ENCODE results near the gene SYNPR. TPM values are rescaled to one million over a fixed set of nuclear protein-coding genes. Genes with fewer than 3 reads are reported as not detected.

Gene SYNPR
- total RNA-seq, 1 donor from 2014 or later, result not detected

GRCh38 chr3:63296249-63296648 is 18.1 kb downstream of the SYNPR start:
- Mint-ChIP-seq H3K36me3 (ENCODE audit: low read depth, unreplicated experiment) (no peaks in the 10 kb centered on the region), H3K27ac (ENCODE audit: unreplicated experiment) (no peak overlapping the region), H3K9me3 (ENCODE audit: unreplicated experiment) (no peaks in the 10 kb centered on the region), H3K27me3 (ENCODE audit: unreplicated experiment) (no peaks in the 10 kb centered on the region), H3K4me1 (ENCODE audit: unreplicated experiment) (no peaks in the 10 kb centered on the region), H3K4me3 (ENCODE audit: unreplicated experiment) (no peak overlapping the region)
- no peak for TF ChIP-seq CTCF (IDR thresholded peaks at IDR 0.05; ENCODE audit: unreplicated experiment)
- DNase-seq (ENCODE audit: low spot score), result no peak

- no peak for DNase-seq (ENCODE audit: low spot score)
- no peaks in the 10 kb centered on the region for H3K9me3 Mint-ChIP-seq (ENCODE audit: unreplicated experiment)
- H3K27ac Mint-ChIP-seq (ENCODE audit: unreplicated experiment), result no peak overlapping the region
- H3K36me3 Mint-ChIP-seq (ENCODE audit: low read depth, unreplicated experiment), result no peaks in the 10 kb centered on the region
- no peak for TF ChIP-seq CTCF (IDR thresholded peaks at IDR 0.05; ENCODE audit: unreplicated experiment)
- no peak overlapping the region for H3K4me3 Mint-ChIP-seq (ENCODE audit: unreplicated experiment)
- H3K27me3 Mint-ChIP-seq (ENCODE audit: unreplicated experiment), result peaks cover 6% of the 10 kb centered on the region
- H3K4me1 Mint-ChIP-seq (ENCODE audit: unreplicated experiment), result no peaks in the 10 kb centered on the region
Measured at GRCh38 chr3:63303238-63303637, 25.1 kb downstream of the SYNPR start.

GRCh38 chr3:63304421-63304820 is 26.3 kb downstream of the SYNPR start:
- Mint-ChIP-seq H3K4me3 (ENCODE audit: unreplicated experiment) (no peak overlapping the region), H3K27me3 (ENCODE audit: unreplicated experiment) (peaks cover 6% of the 10 kb centered on the region), H3K36me3 (ENCODE audit: low read depth, unreplicated experiment) (no peaks in the 10 kb centered on the region), H3K4me1 (ENCODE audit: unreplicated experiment) (no peaks in the 10 kb centered on the region), H3K27ac (ENCODE audit: unreplicated experiment) (no peak overlapping the region), H3K9me3 (ENCODE audit: unreplicated experiment) (no peaks in the 10 kb centered on the region)
- TF ChIP-seq CTCF (IDR thresholded peaks at IDR 0.05; ENCODE audit: unreplicated experiment), result no peak
- no peak for DNase-seq (ENCODE audit: low spot score)

GRCh38 chr3:63308072-63308471 is 30.0 kb downstream of the SYNPR start:
- DNase-seq (ENCODE audit: low spot score), result no peak
- no peaks in the 10 kb centered on the region for H3K9me3 Mint-ChIP-seq (ENCODE audit: unreplicated experiment)
- H3K4me1 Mint-ChIP-seq (ENCODE audit: unreplicated experiment), result no peaks in the 10 kb centered on the region
- no peaks in the 10 kb centered on the region for H3K36me3 Mint-ChIP-seq (ENCODE audit: low read depth, unreplicated experiment)
- peaks cover 6% of the 10 kb centered on the region for H3K27me3 Mint-ChIP-seq (ENCODE audit: unreplicated experiment)
- TF ChIP-seq CTCF (IDR thresholded peaks at IDR 0.05; ENCODE audit: unreplicated experiment), result no peak
- no peak overlapping the region for H3K4me3 Mint-ChIP-seq (ENCODE audit: unreplicated experiment)
- no peak overlapping the region for H3K27ac Mint-ChIP-seq (ENCODE audit: unreplicated experiment)

- DNase-seq (ENCODE audit: low spot score), result no peak
- no peak for TF ChIP-seq CTCF (IDR thresholded peaks at IDR 0.05; ENCODE audit: unreplicated experiment)
- Mint-ChIP-seq H3K36me3 (ENCODE audit: low read depth, unreplicated experiment) (no peaks in the 10 kb centered on the region), H3K9me3 (ENCODE audit: unreplicated experiment) (no peaks in the 10 kb centered on the region), H3K4me1 (ENCODE audit: unreplicated experiment) (no peaks in the 10 kb centered on the region), H3K27ac (ENCODE audit: unreplicated experiment) (no peak overlapping the region), H3K27me3 (ENCODE audit: unreplicated experiment) (peaks cover 6% of the 10 kb centered on the region), H3K4me3 (ENCODE audit: unreplicated experiment) (no peak overlapping the region)
Measured at GRCh38 chr3:63309768-63310167, 31.7 kb downstream of the SYNPR start.

Measured in endothelial cell (in vitro differentiated cells).